GM12878 (cell line): ENCODE results near the gene PPM1E.

Source experiments
- ATF2 ChIP-seq: IDR thresholded peaks from 2 replicates; pipeline ENCODE4 v1.6.1; 2012; ENCODE audit warnings: low read length, inconsistent platforms
- BACH1 ChIP-seq: fragments of 450-650 bp; IDR thresholded peaks from 2 replicates; pipeline ENCODE4 v1.6.1; 2017; ENCODE audit warnings: mild to moderate bottlenecking, borderline replicate concordance
- BCL3 ChIP-seq: IDR thresholded peaks from 2 replicates; pipeline ENCODE4 v1.6.1; 2011; ENCODE audit warnings: borderline replicate concordance, low read depth, mild to moderate bottlenecking, moderate library complexity, low read length; ENCODE audit not compliant: insufficient read depth, poor library complexity, severe bottlenecking
- CHD4 ChIP-seq: fragments of 200-600 bp; sonication (generic); IDR thresholded peaks from 2 replicates; pipeline ENCODE4 v1.6.1; 2016; ENCODE audit warnings: mild to moderate bottlenecking
- CREB1 ChIP-seq: IDR thresholded peaks from 2 replicates; pipeline ENCODE4 v1.6.1; 2012; ENCODE audit warnings: low read depth, mild to moderate bottlenecking, inconsistent platforms
- CTCF ChIP-seq, 3 experiments: IDR thresholded peaks in 2 of 3; conservative IDR thresholded peaks in 1 of 3; 2 replicates each; pipeline ENCODE4 v1.5.1; 2011; ENCODE audit warnings: low read depth in 3 of 3, low read length in 3 of 3, mild to moderate bottlenecking in 3 of 3, control low read depth in 2 of 3, moderate library complexity in 2 of 3, inconsistent platforms in 1 of 3, mixed read lengths in 1 of 3; ENCODE audit not compliant: control insufficient read depth in 2 of 3, insufficient read depth in 1 of 3; ENCODE audit errors: extremely low read depth in 1 of 3
- ESRRA ChIP-seq: IDR thresholded peaks from 2 replicates; pipeline ENCODE4 v1.6.1; 2012; ENCODE audit warnings: mild to moderate bottlenecking, low read length, improper control_type of control experiment
- HCFC1 ChIP-seq: fragments of 150-350 bp; IDR thresholded peaks from 2 replicates; pipeline ENCODE4 v1.6.1; 2014; ENCODE audit warnings: low read length
- RBBP5 ChIP-seq: fragments of 200-600 bp; sonication (generic); conservative IDR thresholded peaks from 2 replicates; pipeline ENCODE4 v1.6.1; 2016
- RCOR1 ChIP-seq: conservative IDR thresholded peaks from 2 replicates; pipeline ENCODE4 v1.6.1; 2012; ENCODE audit warnings: low read depth, low read length, improper control_type of control experiment
- SP1 ChIP-seq: IDR thresholded peaks from one replicate; pipeline ENCODE4 v1.6.1; 2011; ENCODE audit warnings: low read depth, low read length
- TBL1XR1 ChIP-seq: IDR thresholded peaks from 2 replicates; pipeline ENCODE4 v1.6.1; 2012; ENCODE audit warnings: low read depth, low read length, improper control_type of control experiment
- TCF12 ChIP-seq: IDR thresholded peaks from 2 replicates; pipeline ENCODE4 v1.6.1; 2011; ENCODE audit warnings: low read depth, mild to moderate bottlenecking, low read length

- TF ChIP-seq SP1, result no peak
- no peak for TF ChIP-seq BCL3
- no peak for TF ChIP-seq TCF12
- TF ChIP-seq ATF2, result no peak
- TF ChIP-seq CREB1, result no peak
- TF ChIP-seq CTCF (IDR thresholded peaks at IDR 0.05 in 2 of 3, conservative IDR thresholded peaks at IDR 0.05 in 1 of 3; ENCODE audit: control insufficient read depth in 2 of 3, extremely low read depth in 1 of 3, insufficient read depth in 1 of 3, low read depth in 3 of 3, low read length in 3 of 3), result no peak
- TF ChIP-seq RBBP5, result no peak
- TF ChIP-seq RCOR1, result no peak
- no peak for TF ChIP-seq BACH1
- TF ChIP-seq TBL1XR1, result no peak
- no peak for TF ChIP-seq HCFC1
- TF ChIP-seq CHD4, result no peak
- no peak for TF ChIP-seq ESRRA
Measured at GRCh38 chr17:59027750-59028149, 272.1 kb downstream of the PPM1E start.
